Activated naive CD8-positive, alpha-beta T cell treated with anti-CD3 and anti-CD28 coated beads for 36 hours (primary cell): Measurements from ENCODE around the gene RRBP1. TPM values are rescaled to one million over a fixed set of nuclear protein-coding genes. Genes with fewer than 3 reads are reported as not detected.

Source experiments
- DNase-seq: peaks from one replicate; pipeline ENCODE4 v3.0.0; 2021
- H3K27ac Mint-ChIP-seq: one replicate; pipeline ENCODE4 v1.8.0; 2022; ENCODE audit warnings: mild to moderate bottlenecking, moderate library complexity, mixed read lengths
- H3K27me3 Mint-ChIP-seq: one replicate; pipeline ENCODE4 v1.8.0; 2022; ENCODE audit warnings: mild to moderate bottlenecking, mixed read lengths
- H3K36me3 Mint-ChIP-seq: one replicate; pipeline ENCODE4 v1.8.0; 2021; ENCODE audit warnings: mild to moderate bottlenecking, mixed read lengths
- H3K4me1 Mint-ChIP-seq: one replicate; pipeline ENCODE4 v1.8.0; 2021; ENCODE audit warnings: mixed read lengths
- H3K4me3 Mint-ChIP-seq: one replicate; pipeline ENCODE4 v1.8.0; 2022; ENCODE audit warnings: mild to moderate bottlenecking, moderate library complexity, mixed read lengths
- H3K9me3 Mint-ChIP-seq: one replicate; pipeline ENCODE4 v1.8.0; 2022; ENCODE audit warnings: mixed read lengths
- total RNA-seq, 2 experiments: library from RNA; stranded (reverse); gene quantifications; one replicate each; pipeline ENCODE4 v1.2.3, GENCODE V29; 2021

RRBP1 gene
- total RNA-seq, 2 experiments from 2014 or later: 24.0 to 26.5 TPM

DNA sequence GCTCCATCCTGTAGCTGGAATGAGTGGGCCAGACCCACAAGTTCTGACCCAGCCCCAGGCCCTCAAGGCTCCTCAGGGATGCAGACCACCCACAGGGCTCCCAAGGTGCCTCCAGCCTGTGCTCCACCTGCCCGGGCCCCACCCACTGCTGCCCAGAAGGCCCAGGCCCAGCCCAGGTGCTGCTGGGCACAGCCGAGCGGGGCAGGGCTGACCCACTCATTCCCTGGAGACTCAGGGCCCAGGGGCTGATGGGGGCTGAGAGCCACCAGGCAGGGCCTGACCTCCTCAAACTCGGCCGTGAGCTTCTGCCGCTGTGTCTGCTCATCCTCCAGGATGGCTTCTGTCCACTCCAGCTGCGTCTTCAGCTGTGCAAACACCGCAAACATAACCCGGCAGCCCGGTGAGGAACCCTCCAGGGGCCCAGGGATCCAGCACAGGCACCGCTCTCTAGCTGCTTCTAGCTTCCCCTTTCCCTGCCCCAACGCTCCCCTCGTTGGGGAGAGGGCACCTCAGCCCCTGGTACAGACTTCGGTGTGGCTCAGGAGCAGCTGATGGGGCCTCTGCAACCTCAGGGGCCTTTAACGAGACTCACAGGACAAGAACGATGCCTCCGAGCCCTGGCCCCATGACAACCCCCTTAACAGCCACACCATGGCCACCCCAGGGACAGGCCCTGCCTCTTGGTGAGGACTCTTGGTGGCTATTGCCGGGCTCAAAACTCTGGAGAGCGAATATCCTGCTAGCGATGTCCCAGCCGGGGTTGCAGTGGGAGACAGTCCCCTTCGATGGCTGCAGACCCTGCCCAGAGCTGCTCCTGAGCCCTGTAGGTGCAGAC is 66.2 kb downstream of the RRBP1 start:
- no peaks in the 10 kb centered on the region for H3K27me3 Mint-ChIP-seq
- no peaks in the 10 kb centered on the region for H3K9me3 Mint-ChIP-seq
- H3K4me1 Mint-ChIP-seq: peaks cover 12% of the 10 kb centered on the region
- DNase-seq: no peak
- H3K4me3 Mint-ChIP-seq: no peak overlapping the region
- H3K36me3 Mint-ChIP-seq: no peaks in the 10 kb centered on the region
- H3K27ac Mint-ChIP-seq: no peak overlapping the region

DNA sequence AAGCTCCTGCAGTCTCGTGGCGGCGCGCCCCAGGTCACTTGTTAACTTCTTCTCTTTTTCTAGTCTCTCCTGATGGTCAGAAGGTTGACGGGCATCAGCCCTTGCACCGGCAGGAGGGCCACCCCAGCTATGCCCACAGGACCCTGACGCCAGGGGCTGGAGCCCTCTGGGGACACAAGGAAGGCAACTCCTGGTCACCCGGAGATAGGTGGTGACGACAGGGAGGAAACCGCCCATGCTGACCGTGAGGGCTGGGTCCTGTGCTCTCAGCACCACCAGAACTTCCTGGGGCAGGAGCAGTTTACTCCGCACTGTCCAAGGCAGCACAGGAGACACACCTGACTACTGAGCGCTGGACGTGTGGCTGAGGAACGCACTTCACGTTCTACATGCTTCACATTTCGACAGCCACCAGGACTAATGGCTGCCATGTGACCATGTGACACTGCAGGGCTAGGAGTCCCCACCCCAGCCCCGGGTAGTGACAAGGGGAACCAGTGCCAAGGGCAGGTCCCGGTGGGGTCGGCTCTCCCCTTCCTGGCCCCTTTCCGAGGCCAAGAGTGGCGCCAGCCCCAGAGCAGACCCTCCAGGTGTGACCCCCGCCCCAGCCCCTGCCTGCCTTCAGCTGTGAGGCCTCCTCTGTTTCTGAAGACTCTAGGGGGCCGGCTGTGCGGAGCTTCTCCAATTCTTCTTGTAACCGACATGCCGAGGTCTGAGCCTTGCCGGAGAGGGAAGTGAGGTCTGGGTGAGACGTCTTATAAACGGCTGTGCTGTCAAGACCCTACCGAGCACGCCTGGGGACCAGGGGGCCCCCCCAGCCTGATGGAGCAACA is 67.0 kb downstream of the RRBP1 start:
- Mint-ChIP-seq H3K4me3 (no peak overlapping the region), H3K4me1 (peaks cover 21% of the 10 kb centered on the region), H3K9me3 (no peaks in the 10 kb centered on the region), H3K36me3 (no peaks in the 10 kb centered on the region), H3K27ac (no peak overlapping the region), H3K27me3 (no peaks in the 10 kb centered on the region)
- no peak for DNase-seq

DNA sequence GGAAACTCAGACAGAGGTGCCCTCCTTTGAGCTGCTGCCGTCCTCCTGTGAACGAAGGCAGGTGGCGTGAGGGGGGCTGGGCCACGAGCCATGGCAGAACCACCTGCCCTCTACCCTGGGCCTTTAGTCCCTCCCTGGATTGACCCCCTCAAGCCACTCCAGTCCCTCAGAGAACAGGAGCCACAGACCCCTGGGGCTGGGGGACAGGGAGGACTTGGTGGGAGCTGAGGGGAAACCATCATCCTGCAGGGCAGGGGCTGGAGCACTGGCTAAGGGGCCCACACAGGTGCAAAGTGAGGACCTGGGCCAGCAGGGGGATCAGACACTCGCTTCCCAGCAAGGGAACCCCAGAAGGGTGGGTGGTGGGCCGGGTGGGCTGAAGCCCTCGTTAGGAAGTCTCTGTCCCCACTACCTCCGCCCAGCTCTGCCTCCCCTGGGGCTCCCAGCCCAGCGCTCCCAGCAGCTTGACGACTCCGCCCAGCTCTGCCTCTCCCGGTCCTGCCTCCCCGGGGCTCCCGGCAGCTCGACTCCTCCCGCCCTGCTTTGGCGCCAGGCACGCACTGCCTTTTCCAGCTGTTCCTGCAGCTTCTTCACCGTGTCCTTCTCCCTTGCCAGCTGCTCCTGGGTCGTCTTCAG is 67.7 kb downstream of the RRBP1 start:
- Mint-ChIP-seq H3K36me3 (peaks cover 2% of the 10 kb centered on the region), H3K27ac (no peak overlapping the region)
- DNase-seq: no peak

DNA sequence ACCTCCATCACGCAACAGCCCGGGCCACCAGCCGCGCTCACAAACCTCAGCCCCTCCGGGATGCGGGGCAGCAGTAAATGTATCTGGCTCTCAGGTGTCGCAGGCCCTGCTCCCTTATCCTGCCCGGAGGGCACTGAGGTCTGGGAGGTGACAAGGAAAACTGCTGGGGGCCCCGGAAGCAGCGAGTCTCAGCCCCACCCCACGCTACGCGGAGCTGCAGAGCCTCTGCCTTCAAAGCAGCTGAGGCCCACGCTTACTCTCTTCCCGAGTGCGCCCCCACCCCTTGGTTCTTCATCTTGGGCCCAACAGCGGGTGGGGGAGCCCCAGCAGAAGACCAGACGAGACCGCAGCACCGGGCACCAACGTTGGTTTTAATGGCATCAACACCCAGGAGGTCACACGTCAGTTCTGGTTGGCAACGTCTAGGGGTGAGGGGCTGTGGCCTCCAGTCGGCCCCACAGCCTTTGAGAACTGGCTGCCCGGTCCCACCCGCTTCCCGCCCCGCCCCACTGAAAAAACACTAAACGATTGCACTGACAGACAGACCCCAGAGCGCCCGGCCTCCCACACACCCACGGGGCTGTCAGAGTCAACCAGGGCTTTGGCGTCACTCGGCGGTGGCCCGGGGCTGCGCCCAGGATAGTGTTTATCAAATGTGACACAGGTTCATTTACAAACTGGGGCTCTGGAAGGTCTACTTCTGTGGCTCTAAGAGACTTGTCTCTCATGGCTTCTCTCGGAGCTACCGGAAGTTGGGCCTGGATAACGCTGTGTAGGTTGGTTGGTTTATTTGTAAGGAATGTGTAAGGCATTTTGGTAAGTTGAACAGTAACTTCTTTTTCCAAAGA is 68.5 kb downstream of the RRBP1 start:
- peaks cover 4% of the 10 kb centered on the region for H3K36me3 Mint-ChIP-seq
- peak overlapping the region; percentile 13 for H3K27ac Mint-ChIP-seq
- no peaks in the 10 kb centered on the region for H3K9me3 Mint-ChIP-seq
- peaks cover 29% of the 10 kb centered on the region for H3K4me1 Mint-ChIP-seq
- DNase-seq: no peak
- no peaks in the 10 kb centered on the region for H3K27me3 Mint-ChIP-seq
- H3K4me3 Mint-ChIP-seq: no peak overlapping the region

More for the DNA sequence above, 67.7 kb downstream of the RRBP1 start:
- H3K9me3 Mint-ChIP-seq: no peaks in the 10 kb centered on the region
- peaks cover 28% of the 10 kb centered on the region for H3K4me1 Mint-ChIP-seq
- no peaks in the 10 kb centered on the region for H3K27me3 Mint-ChIP-seq
- no peak overlapping the region for H3K4me3 Mint-ChIP-seq

DNA sequence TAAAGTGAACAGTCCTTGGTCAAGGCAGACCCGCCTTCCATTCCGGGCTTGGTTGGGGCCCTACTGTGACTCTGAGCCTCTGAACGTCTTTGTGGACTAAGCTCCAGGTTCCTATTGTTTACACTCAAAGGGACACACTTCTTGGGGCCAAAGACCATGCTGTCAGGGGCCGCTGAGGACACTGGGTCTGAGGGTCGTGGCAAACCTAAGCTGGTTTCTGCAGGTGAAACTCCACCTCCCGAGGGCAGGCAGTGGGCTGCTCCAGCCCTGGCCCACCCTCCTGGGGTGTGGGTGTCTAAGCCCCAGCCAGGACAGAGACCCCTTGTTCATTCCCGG is 69.1 kb downstream of the RRBP1 start:
- peaks cover 4% of the 10 kb centered on the region for H3K36me3 Mint-ChIP-seq
- no peak overlapping the region for H3K4me3 Mint-ChIP-seq
- peaks cover 29% of the 10 kb centered on the region for H3K4me1 Mint-ChIP-seq
- no peaks in the 10 kb centered on the region for H3K27me3 Mint-ChIP-seq
- H3K27ac Mint-ChIP-seq: peak overlapping the region; percentile 84
- no peak for DNase-seq
- H3K9me3 Mint-ChIP-seq: no peaks in the 10 kb centered on the region

DNA sequence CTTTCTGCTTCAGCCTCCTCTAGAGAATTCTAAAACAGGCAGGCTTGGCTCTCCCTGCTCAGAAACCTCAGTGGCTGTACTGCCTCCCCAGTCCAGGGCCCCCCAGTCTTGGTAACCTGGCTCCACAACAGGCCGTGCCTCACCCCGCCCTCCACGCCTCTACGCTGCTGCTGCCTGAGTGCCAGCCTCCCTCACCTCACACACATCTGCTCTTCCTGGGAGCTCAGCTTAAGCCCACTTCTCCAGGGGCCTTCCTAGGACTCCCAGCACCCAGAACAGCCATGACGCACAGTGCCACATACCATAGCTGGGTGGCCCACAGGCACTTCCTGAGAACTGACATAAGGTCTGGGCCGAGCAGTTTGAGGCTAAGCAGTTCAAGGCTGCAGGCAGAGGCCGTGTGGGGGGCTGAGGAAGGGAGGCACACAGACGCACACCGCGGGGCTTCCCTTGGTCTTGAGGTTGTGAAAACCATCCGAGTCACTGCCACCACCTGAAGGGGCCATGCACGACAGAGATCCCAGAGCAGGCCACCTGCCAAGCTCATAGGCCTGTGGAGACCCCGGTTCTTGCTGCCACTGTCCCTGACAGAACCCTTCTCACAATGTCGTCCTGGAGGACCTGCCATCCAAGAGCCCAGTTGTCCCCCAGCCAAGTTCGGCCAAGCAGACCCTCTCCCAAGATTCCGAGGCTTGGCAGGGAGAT is 69.6 kb downstream of the RRBP1 start:
- no peaks in the 10 kb centered on the region for H3K9me3 Mint-ChIP-seq
- H3K27ac Mint-ChIP-seq: peak overlapping the region; percentile 84
- peak; percentile 33 for DNase-seq
- no peaks in the 10 kb centered on the region for H3K27me3 Mint-ChIP-seq
- peaks cover 29% of the 10 kb centered on the region for H3K4me1 Mint-ChIP-seq
- H3K4me3 Mint-ChIP-seq: no peak overlapping the region
- peaks cover 4% of the 10 kb centered on the region for H3K36me3 Mint-ChIP-seq

DNA sequence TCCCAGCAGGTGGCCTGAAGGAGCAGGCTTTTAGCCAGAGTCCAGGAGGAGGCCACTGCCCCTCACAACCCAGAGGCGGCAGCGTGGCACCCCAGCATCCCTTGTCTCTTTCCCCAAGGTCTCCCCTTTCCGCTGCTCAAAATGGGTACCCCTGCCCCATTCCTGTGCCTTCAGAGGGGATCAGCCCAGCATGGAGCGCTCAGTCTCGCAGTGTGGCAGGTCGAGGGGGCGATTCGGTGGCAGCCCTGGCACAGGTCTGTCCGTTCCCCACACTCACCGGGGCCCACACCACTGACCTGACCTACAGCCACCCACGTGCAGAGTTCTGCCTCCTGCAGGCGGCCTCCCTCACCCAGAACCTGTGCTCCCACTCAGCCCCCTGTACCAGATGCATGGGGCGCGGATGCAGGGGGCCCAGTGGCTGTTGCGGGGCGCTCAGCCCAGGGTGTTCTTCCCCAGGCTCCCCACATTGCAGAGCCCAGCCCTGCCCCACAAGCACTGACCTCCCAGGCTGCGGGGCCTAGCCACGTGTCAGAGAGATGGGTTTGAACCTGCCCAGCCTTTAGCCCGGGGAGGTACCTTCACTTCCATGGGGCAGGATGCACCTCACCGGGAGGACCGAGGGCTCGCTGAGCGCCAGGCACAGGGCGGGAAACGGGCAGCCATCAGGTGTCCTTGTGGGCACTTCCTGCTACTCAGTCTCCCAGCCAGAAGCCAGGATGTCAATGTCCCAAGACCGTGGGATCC is 70.3 kb downstream of the RRBP1 start:
- Mint-ChIP-seq H3K4me3 (peak overlapping the region; percentile 18), H3K9me3 (no peaks in the 10 kb centered on the region), H3K27ac (peak overlapping the region; percentile 84), H3K27me3 (no peaks in the 10 kb centered on the region), H3K36me3 (peaks cover 4% of the 10 kb centered on the region), H3K4me1 (peaks cover 29% of the 10 kb centered on the region)
- no peak for DNase-seq

DNA sequence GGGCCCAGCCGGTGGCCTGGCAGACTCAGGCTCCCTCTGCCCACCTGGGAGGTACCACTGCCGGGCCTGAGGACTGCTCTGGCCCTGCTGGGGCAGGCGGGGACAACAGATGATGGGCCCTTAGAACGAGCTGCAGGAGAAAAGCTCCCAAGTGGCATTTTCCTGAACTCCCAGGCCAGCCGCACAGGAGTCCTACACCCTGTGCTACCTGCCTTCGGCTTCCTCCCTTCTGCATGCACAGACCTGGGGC is 70.8 kb downstream of the RRBP1 start:
- peaks cover 4% of the 10 kb centered on the region for H3K36me3 Mint-ChIP-seq
- peaks cover 29% of the 10 kb centered on the region for H3K4me1 Mint-ChIP-seq
- peak overlapping the region; percentile 84 for H3K27ac Mint-ChIP-seq
- no peaks in the 10 kb centered on the region for H3K27me3 Mint-ChIP-seq
- H3K4me3 Mint-ChIP-seq: peak overlapping the region; percentile 18
- no peak for DNase-seq
- no peaks in the 10 kb centered on the region for H3K9me3 Mint-ChIP-seq

DNA sequence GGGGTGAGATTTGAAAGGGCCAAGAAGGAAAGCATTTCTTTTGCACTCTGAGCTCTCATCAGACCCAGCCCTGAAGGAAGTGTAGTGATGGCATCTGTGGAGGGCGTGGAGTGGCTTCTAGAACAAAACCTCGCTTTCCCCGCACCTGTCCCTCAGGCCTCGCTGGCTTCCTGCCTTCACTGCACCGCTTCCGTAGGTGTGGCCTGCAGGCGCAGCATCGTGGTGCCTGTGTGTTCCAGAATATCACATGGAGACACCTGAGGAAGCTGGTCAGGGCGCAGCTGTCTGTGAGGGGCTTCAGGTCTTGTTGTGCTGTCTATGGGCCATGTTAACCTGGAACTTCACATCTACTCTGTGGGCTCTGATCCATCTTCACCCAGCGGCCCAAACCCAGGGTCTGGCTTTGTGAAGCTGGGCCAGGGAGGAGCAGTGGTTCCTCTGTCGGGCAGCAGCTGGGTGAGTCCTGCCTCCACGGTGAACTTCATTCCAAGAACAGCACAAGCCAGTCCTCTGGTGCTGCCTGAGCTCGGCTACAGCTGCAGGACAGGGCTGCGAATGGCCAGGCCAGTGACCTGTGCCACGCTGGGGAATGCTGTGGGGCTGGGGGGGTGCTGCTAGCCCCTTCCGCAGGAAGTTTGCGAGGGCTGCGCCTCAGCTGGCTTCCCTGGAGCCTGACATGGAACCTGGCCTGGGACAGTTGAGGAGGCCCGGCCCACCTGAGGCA is 71.3 kb downstream of the RRBP1 start:
- DNase-seq: peak; percentile 45
- Mint-ChIP-seq H3K9me3 (no peaks in the 10 kb centered on the region), H3K27me3 (no peaks in the 10 kb centered on the region), H3K4me3 (peak overlapping the region; percentile 29), H3K4me1 (peaks cover 29% of the 10 kb centered on the region), H3K27ac (peak overlapping the region; percentile 84), H3K36me3 (peaks cover 4% of the 10 kb centered on the region)

DNA sequence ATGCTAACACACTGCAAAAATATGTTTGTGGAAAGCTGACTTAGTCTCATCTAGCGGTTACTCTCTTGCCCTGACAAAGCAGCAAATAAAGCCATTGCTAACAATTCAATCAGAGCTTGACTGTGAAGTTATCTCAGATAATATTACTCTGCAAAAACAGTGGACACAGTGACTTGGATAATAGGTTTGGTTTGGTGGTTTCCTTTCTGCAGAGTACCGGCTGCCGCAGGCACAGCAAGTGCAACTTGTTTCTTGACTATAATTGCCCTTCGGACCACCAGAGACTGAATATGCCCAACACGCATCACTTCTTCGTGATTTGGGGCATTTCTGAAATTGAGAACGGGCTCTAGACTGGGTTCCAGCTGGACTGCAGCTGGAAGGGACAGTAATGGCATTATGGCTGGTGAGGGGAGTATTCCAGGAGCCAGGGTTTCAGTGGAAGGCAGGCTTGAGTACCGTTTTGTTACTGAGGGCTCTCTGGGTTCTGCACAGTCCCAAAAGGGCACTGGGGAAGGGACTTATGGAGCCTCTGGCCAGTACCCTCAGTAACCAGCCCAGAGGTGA is 72.1 kb downstream of the RRBP1 start:
- H3K36me3 Mint-ChIP-seq: peaks cover 4% of the 10 kb centered on the region
- no peak for DNase-seq
- no peak overlapping the region for H3K4me3 Mint-ChIP-seq
- H3K27me3 Mint-ChIP-seq: no peaks in the 10 kb centered on the region
- H3K4me1 Mint-ChIP-seq: peaks cover 29% of the 10 kb centered on the region
- peak overlapping the region; percentile 84 for H3K27ac Mint-ChIP-seq
- no peaks in the 10 kb centered on the region for H3K9me3 Mint-ChIP-seq

DNA sequence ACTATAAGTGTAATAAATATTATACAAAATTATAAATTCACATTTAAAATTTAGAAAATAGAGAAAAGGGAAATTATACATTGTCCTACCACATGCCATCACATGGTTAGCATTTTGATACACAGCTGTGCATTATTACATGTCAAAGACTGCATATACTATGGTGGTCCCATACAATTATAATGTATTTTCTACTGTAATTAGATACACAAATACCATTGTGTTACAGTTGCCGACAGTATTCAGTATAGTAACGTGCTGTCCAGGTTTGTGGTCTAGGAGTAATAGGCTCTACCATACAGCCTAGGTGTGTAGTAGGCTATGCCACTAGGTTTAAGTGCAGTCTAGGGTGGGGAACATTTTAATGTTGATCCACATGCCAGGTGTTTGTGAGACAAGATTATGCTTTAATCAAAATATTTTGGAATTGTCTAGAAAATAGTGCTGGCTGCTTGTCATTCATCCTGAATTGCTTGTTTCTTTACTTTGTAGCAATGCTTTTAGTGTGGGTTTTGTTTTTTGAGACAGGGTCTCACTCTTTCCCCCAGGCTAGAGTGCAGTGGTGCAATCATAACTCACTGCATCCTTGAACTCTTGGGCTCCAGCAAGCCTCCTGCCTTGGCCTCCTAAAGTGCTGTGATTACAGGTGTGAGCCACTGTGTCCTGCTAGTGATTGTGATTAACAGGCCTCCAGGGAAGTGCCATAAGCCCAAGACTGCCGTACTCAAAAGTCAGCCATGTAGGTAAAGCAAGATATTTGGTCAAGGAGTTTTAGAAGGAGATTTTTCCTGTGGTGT is 73.1 kb downstream of the RRBP1 start:
- Mint-ChIP-seq H3K4me1 (peaks cover 29% of the 10 kb centered on the region), H3K36me3 (peaks cover 4% of the 10 kb centered on the region), H3K27me3 (no peaks in the 10 kb centered on the region), H3K27ac (peak overlapping the region; percentile 16), H3K9me3 (no peaks in the 10 kb centered on the region), H3K4me3 (no peak overlapping the region)
- DNase-seq: no peak

DNA sequence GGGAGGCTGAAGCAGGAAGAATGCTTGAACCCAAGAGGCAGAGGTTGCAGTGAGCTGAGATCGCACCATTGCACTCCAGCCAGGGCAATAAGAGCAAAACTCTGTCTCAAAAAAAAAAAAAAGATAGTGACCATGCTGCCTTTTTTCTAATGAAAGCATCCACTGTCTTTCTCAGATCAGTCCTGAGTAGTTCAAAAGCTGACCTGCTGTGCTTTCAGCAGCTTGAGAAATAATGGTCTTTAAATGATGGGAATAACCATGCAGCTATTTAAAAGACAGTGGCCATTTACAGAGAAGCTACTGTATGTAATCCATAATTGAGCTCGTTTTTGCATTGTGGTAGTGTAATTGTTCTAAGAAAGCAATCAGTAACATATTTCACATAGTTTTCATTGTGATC is 76.0 kb downstream of the RRBP1 start:
- Mint-ChIP-seq H3K36me3 (peaks cover 4% of the 10 kb centered on the region), H3K4me1 (peaks cover 17% of the 10 kb centered on the region), H3K9me3 (no peaks in the 10 kb centered on the region), H3K27me3 (no peaks in the 10 kb centered on the region), H3K27ac (no peak overlapping the region), H3K4me3 (no peak overlapping the region)
- DNase-seq: no peak
